UCSD-AML1 (cell line): ENCODE data around the gene SPEF1.
A peak's percentile ranks its signal among the peaks of the same experiment; 100 is the strongest.

Experiments
- DNase-seq: peaks from one replicate; lab custom pipeline; 2025; ENCODE audit not compliant: unreplicated experiment; lab: John Stamatoyannopoulos, UW

Gene SPEF1

DNA sequence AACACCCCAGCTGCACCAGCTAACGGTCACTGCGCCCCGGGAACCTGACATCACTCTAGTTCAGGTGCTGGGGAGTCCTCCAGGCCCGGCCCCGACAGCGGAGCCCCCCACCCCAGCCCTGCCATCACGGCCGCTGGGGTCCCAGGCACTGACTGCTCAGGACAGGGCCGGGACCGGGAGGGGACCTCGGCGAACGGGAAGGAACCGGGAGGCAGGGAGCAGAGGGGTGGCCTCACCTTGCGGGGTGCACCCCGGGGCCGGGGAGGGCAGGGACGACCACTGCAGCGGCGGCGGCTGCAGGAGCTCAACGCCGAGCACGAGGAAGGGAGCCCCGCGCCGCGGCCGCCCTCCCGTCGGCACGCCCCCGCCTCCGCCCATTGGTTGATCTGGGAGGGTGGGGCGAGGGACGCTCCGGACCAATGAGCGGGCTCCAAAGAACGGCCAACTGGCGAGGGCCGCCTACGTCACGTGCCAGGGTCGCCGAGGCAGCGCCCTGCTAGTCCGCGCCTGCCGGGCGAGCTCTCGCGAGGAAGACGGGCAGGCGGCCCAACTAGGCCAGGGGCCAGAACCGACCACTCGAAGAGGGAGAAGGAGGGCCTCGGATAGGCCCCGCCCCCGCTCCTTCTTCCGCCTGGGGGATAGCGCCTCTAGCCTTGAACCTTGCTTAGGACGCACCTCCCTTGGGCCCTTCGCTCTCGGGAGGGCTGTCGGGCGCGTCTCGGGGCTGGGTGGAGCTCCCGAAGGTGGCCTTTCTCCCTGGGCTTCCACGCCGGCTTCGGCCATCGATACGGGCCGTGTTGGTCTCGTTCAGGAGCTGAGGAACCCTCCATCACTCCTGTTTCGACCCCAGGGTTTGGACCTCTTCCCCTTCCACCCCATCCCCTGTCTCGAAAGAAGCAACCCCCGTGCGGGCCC is 13.6 kb downstream of the SPEF1 start, which contains the start of gene ADISSP:
ADISSP (minus strand) TSS at position 327 of the 915 bp plus-strand sequence. CDS start 7,653 bp downstream, outside the sequence.
- DNase-seq: peak; percentile 99

DNA sequence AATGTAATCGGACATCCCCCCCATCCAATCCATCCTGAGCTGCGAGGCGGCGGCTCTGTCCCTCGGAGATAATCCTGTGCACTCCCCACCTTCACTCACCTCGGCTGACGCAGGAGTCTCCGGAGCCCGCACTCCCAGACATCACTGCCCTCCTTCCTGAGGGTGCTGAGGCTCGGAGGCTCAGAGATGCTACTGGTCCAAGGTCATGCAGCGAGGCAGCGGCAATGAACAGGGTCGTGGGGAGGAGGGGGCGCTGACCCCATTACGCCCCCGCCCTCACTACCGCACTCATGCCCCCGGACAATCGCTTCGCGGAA is 14.2 kb downstream of the SPEF1 start:
- no peak for DNase-seq

DNA sequence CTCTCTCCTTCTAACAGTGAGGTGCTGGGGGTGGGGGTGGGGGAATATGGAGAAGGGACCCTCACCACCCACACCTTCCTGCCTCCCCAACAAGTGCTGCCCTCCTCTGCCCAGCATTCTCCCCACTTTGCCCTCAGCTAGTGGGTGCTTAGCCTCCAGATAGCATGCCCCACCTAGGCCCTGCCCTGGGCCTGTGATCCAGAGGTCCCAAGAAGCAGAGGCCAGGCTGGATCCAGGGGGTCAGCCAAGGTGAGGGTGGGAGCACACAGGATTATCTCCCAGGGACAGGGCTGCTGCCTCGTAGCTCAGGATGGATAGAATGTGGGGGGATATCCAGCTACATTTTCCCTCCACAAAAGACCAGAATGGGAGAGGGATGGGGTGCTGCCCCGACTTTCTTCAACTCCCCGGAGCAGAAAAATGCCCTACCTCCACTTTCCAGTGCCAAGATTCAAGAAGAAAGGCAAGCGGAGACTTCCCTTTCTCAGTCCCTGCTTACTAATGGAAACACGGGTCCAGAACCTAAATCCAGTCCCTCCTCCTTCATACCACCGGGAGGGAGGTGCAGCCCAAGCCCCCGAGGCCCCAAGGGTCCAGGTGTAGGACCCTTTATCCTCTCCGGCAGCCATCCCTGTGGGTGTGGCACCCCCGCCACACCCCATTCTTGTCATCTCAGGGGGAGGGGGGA is 14.7 kb downstream of the SPEF1 start:
- no peak for DNase-seq

DNA sequence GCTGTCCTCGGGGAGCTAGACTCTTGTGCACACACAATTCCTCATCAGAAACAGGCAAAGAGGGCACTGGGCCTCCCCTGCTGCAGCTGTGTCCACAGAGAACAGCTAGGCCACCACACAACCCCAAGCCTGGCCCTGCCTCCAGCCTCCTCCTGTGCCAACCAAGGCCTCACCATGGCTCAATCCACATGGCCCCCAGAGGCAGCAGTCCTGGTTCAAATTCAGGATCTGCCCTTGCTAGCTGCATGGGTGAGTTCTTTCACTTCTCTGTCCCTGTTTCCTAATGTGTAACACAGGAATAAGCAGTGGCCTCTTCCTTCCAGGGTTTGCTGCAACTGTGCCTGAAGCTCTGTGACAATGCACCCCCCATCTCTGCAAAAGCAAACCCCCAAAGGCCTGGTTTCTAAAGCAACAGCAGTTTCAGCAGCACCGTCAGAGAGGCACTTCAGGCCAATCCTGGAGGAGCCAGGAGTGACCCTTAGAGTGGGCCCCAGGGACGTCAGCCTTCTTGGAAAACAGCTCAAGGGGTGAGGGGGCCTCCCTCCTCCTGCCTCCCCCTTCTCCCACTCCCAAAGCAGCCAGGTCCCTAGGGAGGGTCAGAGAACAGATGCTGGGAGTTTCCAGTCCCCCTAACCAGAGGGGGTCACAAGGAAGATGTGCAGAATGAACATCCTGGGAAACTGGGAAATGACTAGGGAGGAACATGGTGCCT is 15.9 kb downstream of the SPEF1 start:
- DNase-seq: no peak

DNA sequence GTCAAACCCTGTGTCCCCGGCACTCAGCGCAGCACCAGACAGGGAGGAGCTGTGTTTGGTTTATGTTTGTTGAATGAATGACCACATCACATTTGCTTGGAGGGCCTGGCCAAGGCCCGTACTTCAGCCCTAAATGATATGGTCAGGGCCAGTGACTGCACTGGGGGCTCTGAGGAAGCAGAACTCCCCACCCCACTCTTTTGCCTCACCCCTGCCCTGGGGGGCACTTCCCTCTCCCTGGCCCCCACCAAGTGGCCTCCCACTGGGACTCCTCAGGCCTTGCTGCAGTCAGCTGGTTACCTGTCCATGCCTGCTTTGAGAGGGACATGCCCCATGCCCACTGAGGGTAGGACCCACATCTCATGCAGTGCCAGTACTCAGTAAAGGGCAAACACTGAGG is 16.6 kb downstream of the SPEF1 start:
- no peak for DNase-seq

DNA sequence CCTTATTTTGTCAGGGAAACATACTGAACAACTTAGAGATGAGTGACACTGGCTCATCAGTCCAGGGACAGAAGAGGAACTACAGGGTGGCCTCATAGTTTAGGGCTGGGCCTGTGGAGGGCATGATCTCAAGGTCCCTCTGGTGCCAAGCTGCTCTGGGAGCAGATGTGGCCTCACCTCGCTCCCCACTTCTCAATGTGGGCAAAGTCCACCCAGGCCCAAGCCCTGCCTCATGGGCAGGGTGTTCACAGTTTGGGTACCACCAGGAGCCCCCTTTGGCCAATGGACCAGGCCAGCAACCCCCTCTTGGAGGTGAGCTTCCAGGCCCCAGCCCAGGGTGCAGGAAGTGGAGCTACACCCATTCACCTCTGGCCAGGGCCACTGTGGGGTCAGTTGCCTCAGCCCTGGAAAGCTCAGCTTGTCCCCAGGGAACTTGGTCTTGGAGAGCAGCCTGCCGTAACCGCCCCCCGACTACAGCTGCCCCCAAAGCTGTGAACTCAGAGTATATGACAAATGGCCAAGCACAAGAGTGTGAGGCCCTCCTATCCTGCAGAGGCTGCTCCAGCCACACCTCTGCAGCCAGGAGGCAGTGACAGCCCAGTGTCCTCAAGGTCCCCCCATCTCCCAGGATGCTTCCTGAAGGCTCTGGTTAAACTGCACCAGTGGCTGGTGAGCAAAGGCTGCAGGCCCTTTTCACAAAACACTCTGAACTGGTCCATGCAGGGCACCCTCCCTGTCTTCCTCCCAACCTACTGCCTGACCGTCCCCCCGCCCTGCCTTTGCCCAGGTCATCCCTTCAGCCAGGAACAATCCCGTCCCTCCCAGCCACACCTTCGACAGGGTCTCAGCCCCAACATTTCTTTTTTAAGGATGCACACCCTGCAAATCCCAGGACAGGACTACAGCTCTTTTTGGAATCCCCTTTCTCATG is 17.3 kb downstream of the SPEF1 start:
- DNase-seq: no peak

DNA sequence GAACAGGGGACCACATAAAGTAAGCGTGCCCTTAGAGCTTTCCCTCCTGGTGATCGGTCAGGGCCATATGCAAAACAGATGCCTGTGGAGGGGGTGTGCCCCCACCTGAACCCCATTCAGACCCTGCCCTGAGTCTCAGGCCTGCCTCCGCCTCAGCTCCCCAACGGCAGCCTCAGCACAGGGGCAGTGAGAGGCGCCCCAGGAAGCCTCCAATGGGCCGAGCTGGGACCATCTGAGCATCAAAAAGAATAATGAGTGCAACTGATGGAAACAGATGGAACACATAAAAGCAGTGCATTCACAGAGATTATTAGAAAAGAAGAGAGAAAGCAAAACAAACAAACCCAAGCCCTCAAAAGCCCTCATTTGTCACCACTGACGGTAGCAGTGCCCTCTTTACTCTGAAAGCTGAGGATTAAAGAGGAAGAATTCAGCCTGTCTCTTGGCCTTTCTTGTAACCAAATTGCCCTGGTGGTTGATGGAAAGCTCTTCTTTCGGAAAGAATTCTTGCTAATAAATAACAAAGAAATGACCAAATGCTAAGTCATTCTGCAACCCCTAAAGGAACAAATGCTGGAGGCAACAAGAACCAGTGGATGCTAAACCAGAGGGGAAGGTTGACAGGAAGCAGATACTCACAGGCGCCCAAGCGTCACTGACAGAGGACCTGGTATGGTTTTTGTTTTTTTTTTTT is 20.4 kb downstream of the SPEF1 start:
- no peak for DNase-seq

DNA sequence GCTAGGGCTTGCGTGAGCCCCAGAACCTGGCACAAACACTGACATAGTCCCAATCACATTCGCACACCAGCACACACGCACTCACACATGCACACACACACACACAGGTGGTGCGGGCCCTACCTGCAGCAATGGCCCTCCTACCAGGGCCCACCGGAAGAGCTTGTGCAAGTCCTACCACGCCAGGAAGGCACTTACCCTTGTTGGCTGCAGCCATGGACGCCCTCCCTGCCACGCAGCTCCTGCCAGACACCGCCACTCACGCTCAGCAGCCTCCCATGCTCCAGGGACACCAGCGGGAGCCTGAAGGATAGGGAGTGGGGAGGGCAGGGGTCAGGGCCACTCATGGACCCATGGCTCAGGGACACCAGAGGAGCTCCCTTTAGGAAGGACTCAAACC is 21.4 kb downstream of the SPEF1 start:
- DNase-seq: no peak

DNA sequence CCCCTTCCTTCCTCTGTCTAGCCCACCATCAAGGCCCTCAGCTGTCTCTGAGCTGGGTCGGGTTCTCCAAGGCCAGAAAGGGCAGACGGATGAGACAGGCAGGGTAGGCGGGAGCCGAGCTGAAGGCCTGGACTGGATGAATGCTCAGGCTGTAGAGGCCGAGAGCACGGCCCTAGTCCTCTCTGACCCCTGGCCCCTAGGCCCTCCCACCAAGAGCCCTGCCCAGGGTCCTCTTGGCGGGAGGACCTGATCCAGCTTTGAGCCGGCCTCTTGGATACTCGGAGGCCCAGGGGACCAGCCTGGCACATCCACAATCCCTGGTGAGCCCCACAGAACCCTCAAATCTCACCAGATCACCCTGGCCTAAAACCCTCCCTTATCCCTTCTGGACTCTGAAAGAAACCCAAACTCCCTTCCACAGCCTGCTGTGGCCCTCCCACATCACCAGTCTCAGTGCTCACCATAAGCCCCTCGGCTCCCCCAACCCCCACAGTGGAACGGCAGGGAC is 21.9 kb downstream of the SPEF1 start:
- DNase-seq: no peak

DNA sequence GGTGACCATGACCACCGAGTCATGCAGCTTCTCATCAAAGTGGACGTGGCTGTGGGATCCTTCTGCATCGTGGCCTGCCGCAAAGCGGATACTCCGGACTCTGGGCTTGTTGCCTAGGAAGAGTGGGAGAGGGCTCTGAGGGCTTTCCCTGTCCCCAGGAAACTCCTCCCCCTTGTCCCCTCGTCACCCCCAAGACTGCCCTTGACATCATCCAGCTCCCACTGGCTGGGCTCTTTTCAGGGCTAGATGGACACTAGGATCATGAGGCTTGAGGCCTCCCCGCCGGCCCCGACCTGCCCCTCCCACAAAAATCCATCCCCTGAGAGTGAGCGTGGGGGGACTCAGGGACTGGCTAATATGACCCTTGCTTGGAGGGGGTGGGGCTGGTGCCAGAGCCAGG is 22.7 kb downstream of the SPEF1 start:
- DNase-seq: no peak

DNA sequence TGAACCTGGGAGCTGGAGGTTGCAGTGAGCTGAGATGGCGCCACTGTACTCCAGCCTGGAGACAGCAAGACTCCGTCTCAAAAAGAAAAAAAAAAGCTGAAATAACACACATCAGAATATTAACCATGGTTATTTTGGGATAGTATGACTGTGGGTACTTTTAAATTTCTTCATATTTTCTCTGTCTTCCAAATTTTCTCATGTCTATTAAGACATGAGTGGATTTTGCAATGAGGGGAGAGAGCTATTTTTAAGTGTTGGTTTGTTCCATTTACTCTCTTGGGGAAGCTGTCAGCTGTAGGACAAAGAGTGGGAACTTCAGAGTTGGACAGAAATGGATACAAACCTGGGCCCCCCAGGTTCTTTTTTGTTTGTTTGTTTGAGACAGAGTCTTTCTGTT is 24.0 kb downstream of the SPEF1 start:
- no peak for DNase-seq

DNA sequence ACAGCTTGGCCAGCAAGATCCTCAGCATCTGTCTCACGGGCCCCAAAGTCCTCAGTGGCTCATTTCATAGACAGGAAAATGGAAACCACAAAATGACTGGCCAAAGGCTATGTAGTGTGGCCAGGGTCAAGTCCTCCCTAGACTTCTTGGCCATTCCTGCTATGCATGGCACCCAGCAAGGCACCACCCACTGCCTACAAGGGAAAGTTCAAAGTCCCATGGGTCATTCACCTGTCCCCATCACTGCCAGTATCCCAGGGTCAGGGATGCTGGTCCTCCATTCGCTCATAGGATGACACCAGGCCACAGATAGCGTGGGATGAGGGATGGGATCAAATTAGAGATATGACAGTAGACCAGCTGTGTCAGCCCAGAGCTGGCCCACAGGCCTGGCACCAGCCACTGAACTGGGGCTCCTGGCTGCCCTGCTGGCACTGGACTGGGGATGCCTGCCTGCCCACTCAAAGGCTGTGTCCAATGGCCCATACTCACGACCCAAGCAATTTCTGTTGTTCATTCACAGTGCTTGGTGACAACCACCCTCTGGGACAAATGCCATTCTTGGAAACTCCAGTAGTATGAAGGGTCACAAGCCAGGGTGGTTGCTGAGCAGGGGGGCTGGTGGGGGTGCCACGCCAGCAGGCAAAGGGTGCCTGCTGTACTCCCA is 25.3 kb downstream of the SPEF1 start:
- no peak for DNase-seq

DNA sequence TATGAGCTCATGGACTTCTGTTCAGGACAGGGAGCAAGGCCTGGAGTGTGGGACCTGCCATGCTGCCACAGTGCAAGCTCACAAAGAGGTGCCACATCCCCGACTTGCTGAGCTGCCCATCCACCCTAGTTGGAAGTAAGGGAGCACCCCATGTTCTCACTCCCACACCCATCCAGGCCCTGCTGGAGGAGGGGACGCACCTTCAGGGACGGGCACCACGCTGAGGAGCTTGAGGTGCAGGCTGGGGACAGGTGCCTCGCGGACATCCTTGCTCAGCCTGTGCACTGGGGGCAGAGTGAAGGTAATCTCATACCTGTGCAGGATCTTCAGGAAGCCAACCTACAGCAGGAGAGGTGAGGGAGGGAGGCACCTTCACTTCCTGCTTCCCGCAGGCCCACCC is 26.0 kb downstream of the SPEF1 start:
- DNase-seq: no peak

DNA sequence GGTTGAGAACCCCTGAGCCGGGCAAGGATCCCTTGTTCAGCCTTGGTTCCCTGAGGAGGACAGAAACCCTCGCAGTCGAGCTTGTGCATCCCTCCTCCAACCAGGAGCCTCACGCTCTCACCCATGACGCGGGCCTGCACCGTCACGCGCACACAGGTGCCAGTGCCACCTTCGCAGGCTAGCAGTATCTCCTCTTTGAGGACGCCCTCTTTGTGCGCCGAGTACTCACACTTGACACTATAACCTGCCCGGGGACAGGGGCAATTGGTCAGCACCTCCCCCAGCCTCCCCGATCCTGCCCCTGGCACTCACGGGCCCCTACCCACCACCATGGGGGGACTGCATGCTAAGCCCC is 27.0 kb downstream of the SPEF1 start:
- DNase-seq: no peak

DNA sequence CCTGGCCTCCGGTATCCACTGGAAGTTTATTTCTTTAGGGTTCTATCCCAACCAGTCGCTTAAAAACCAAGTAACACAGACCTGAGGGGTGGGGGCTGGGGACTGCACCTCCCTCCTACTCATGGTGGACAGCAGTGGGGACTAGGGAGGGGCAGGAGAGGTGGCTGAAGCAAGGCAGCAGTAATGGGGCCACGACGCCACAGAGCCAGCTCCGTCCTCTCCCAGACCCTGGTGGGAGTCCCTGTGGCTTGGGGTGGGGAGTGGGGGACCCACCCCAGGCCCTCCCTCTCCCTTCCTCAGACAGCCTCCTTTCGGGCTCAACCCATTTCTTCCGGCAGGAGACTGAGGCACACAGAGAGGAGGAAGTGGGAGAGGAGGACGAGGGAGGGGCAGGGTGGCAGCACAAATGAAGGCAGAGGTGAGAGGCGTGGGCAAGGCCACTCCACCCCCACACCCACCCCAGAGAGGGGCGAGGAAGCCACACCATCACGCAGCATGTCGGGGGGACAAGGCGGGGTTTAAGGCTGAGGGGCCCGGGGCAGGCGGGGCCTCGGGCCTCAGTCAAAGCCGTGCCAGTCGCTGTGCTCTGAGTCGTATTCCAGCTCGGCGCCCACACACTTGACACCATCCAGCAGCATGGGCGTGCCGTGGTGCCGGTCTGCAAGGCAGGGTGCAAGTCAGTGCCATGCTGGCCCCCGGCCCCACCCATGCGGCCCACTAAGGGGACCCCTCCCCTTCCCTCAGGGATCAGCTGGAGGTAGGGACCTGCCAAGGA is 27.6 kb downstream of the SPEF1 start:
- DNase-seq: no peak

DNA sequence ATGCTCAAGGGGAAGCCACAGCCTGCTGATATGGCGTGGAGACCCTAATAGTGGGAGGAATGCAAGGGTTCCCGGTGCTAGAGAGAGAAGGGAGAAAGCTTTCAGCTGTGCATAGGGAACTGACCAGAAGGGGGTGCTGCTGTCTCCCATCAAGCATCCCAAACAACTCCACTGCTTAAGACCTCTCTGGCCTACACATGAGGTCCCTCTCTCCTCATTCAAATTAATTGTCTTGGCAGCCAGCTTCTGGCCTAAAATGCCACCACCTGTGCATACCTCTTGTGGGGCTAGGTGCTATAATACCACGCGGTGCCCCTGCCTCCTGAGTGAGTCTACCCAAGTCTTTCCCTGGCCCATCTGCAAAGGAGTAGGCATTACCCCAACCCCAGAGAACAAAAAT is 28.1 kb downstream of the SPEF1 start:
- peak; percentile 50 for DNase-seq

DNA sequence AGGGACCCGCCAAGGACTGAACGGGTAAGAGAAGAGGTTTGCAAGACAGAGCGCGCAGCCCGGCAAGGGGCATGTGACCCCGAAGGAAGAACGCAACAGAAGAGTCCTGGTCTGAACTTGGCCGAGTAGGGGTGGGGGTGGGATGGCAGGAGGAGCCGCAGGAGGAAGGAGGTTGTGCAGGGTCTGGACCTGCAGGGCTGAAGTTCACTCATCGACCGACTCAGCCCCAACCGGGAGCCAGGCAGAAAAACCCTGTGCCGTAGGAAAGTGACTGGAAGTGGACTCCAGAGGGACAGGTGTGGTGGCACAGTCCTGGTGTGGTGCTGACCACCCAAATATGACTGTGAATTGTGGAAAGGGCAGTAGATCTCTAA is 28.9 kb downstream of the SPEF1 start:
- DNase-seq: no peak

DNA sequence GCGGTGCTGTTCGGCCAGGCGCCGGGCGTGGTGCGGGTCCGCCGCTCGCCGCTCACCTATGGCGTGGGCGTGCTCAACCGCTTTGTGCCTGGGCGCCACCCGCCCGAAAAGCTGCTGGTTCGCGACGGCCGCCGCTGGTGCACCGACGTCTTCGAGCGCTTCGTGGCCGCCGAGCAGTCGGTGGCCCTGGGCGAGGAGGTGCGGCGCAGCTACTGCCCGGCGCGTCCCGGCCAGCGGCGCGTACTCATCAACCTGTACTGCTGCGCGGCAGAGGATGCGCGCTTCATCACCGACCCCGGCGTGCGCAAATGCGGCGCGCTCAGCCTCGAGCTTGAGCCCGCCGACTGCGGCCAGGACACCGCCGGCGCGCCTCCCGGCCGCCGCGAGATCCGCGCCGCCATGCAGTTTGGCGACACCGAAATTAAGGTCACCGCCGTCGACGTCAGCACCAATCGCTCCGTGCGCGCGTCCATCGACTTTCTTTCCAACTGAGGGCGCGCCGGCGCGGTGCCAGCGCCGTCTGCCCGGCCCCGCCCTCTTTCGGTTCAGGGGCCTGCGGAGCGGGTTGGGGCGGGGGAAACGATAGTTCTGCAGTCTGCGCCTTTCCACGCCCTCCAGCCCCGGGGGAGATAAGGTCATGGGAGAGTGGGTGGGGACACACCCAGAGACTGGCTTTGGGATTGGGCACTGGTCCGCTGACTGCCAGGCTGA is 29.4 kb downstream of the SPEF1 start:
- no peak for DNase-seq
